A549 treated with GW870086 at 1 μM for 4 hours (cell line): ENCODE measurements around the gene ZNF296. TPM values are rescaled to one million over a fixed set of nuclear protein-coding genes. Genes with fewer than 3 reads are reported as not detected.

ENCODE experiments used
- total RNA-seq: library from RNA; stranded (reverse); fragments of 200-300 nt; extraction: Qiagen RNA extraction; gene quantifications from 5 replicates; pipeline ENCODE4 v1.2.3, GENCODE V29; 2022; ENCODE audit warnings: low read depth

The ZNF296 gene
- 8.9 to 14.9 TPM (median 12.3 TPM) in 5 replicates for total RNA-seq

DNA sequence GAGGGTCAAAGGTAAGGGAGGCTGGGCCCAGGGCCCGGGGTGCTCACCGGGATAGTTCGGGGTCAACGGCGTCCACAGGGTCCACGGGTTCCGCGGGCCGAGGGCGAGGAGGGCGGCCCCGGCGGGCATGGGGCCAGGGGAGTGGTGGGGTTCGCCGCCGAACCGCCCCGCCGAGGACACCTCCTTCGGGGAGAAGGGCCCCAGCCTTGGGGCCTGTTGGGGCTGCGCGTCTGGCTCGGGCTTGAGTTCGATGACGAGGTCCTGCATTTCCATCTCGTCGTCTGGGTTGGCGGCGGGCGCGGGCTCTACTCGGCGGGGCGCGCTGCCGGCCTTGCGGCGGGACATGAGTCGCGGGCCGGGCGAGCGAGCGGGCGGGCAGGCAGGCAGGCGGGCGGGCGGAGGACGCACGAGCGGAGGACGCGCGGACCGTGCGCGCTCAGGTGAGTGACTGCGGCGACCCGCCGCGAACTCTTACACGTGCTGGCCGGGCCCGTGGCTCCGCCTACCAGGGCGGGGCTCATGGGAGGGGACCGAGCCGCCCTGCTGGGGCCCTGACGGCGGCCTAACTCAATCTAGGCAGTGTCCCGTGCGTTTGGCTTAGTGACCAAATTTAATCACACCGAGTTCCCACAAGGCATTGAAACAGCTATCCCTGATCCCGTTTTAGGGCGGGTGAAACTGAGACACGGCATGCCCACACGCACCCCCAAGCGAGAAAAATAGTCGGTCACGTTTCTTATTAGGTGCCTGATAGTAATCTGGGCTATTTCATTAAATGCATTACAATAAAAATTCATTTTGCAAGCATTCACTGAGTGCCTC, at the start of gene ZNF296:
TSS of gene ZNF296 (minus strand) at position 450 of the 822 bp plus-strand sequence. CDS start at position 345, 105 bp downstream.

DNA sequence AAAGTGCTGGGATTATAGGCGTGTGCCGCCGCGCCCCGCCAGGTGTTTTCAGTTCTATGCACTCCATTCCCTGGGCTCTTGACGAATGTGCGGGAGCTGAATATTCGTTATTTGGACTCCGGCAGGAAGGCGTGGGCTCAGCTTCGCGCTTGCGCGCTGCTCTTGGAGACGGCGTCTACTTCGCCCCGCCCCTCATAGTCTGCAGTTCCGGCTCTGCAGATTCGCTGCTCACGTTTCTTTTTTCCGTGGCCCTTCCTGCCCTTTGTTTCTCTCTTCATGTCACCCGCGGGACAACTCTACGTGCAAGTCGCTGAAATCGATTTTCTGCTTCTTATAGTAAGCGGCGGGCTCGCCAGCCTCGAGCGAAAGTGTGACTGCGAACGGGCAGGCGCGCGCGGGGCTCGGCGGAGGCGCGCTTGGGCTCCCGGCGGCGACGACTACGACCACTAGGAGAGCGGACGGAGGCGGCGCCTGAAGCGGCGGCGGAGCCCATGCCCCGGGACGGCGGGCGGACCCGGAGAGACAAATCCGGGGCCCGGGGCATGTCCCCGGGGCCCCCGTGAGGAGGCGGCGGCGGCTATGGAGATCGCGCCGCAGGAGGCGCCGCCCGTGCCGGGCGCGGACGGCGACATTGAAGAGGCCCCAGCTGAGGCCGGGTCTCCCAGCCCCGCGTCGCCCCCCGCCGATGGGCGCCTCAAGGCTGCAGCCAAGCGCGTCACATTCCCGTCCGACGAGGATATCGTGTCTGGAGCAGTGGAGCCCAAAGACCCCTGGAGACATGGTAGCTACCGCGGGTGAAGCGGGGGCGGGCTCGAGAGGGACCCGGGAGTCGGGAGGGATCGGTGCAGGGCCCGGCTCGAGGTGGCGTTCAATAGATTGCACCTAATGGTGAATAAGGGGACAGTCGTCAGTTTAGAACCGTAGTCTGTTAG, 16.7 kb upstream of the ZNF296 start, which contains the start of gene PPP1R37:
TSS of gene PPP1R37 (plus strand) at position 433 of the 932 bp plus-strand sequence. CDS start at position 580, 147 bp downstream.

DNA sequence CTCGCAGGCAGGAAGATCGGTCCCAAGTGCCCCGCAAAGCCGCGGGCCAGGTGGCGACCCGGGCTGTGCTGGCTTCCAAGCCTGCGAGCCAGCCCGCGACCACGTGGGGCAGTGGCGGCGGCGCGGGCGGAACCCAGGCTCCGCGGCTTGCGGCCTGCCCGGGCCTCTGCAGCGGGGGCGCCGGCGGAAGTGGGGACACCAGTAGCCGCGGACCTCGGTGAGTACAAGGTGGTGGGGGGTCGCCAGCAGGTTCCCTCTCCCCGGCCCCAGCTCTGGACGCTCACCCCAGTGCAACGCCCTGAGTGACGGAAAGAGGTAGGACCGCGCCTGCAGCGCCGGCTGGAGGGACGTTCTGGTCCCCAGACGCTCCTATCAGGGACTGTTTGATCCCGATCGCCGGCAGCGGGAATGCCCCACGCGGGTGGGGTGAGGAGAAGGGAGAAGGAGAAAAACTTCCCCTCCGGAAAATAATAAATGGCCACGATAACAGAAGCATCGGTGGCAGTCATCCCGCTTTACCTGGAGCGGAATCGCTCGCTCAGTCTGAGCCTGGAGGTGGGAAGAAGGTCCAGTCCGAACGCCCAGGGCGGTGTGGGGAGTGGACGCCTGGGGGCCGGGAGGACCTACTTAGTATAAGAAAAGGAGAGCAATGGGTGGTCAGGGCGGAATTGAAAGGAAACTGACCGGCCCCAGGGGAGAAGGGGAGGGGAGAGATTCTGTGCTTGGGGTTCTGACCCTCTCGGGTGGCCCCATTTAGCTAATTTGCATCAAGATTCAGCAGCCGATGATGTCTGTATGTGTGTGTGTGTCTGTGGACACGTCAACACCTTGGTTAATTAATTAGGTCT, 3.0 kb upstream of the ZNF296 start, which contains the start of gene GEMIN7:
TSS of gene GEMIN7 (plus strand) at position 198 of the 848 bp plus-strand sequence. CDS start 10,855 bp downstream, outside the sequence.

DNA sequence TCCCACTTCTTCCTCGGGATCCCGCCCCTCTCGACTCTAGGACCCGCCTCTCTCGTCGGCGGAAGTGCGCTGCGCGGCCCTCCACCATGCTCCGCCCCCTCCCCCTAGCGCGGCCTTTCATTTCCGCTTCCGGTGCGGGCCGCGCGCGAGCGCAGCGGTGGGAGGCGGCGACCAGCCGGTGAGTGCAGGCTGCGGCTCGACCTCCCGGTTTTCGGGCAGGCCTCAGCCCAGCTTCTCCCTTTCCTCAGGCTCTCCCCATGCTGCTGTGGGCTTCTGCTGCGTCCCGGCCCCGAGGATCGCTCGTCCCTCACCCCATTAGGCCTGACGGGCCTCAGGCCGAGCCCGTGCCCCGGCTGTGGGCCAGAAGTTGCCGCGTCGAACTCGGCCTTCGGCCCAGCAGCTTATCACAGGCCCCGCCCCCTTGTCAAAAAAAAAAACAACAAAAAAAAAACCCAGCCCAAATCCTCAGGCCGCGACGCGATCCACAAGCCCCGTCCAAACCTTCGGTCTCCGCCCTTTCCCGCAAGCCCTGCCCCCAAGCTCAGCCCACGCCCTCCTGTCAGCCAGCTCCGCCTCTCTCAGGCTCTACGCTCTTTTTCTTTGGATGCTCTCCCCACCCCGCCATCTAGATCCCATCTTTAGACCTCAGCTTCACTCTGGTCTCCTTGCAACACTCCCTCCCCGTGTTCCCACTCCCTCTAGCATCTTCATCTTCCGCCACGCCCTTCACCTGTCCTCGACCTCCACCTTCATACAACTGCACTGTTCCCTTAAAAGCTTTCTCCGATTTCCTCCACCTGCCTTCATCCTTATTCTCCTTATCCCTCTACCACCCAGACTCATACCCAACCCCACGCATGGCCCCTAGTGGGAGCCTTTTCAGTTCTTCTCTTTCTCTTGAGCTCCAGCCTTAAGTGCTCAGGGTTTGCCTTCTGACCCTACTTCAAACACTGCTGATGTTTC, 37.1 kb downstream of the ZNF296 start, which contains the start of gene CLASRP:
TSS of gene CLASRP (plus strand) at position 115 of the 963 bp plus-strand sequence. CDS start 1,168 bp downstream, outside the sequence.

Other genes starting within 250 kb of the ZNF296 start
- gene NECTIN2, start 230.2 kb downstream of the ZNF296 start, total RNA-seq, result 66.5 to 83.2 TPM (median 79.6 TPM) in 5 replicates
- 187 to 262 TPM (median 238 TPM) in 5 replicates for gene TOMM40, start 185.2 kb downstream of the ZNF296 start, total RNA-seq
- gene APOE, start 170.7 kb downstream of the ZNF296 start, total RNA-seq, result 13.6 to 18.6 TPM (median 13.8 TPM) in 5 replicates
- 111 to 136 TPM (median 124 TPM) in 5 replicates for gene APOC1, start 161.9 kb downstream of the ZNF296 start, total RNA-seq
- not detected in 5 replicates for gene APOC4, start 134.2 kb downstream of the ZNF296 start, total RNA-seq
- gene APOC2, start 130.4 kb downstream of the ZNF296 start, total RNA-seq, result 0.24 TPM in 1 of 5 replicates, not detected in the others
- gene CLPTM1, start 121.1 kb downstream of the ZNF296 start, total RNA-seq, result 130 to 177 TPM (median 172 TPM) in 5 replicates
- 20.7 to 43.3 TPM (median 37.9 TPM) in 5 replicates for gene RELB, start 75.0 kb downstream of the ZNF296 start, total RNA-seq
- 55.4 to 67.9 TPM (median 63.9 TPM) in 5 replicates for gene CLASRP, start 37.4 kb downstream of the ZNF296 start, total RNA-seq
- gene GEMIN7, start 2.8 kb upstream of the ZNF296 start, total RNA-seq, result 90.6 to 105 TPM (median 94.4 TPM) in 5 replicates
- gene PPP1R37, start 16.7 kb upstream of the ZNF296 start, total RNA-seq, result 23.0 to 34.7 TPM (median 34.0 TPM) in 5 replicates
- 0.17 to 0.34 TPM (median 0.28 TPM) in 5 replicates for gene NKPD1, start 84.5 kb upstream of the ZNF296 start, total RNA-seq
- 39.1 to 47.2 TPM (median 42.7 TPM) in 5 replicates for gene TRAPPC6A, start 101.8 kb upstream of the ZNF296 start, total RNA-seq
- gene BLOC1S3, start 102.3 kb upstream of the ZNF296 start, total RNA-seq, result 14.5 to 19.8 TPM (median 17.6 TPM) in 5 replicates
- gene EXOC3L2, start 168.9 kb upstream of the ZNF296 start, total RNA-seq, result 1.2 to 2.3 TPM (median 1.7 TPM) in 5 replicates
- gene MARK4, start 174.8 kb upstream of the ZNF296 start, total RNA-seq, result 6.5 to 9.8 TPM (median 7.1 TPM) in 5 replicates
- 0.10 TPM in 1 of 5 replicates, not detected in the others for gene CKM, start 246.4 kb upstream of the ZNF296 start, total RNA-seq